ENCODE measurements around the gene PI4KB. TPM values are rescaled to one million over a fixed set of nuclear protein-coding genes. Genes with fewer than 3 reads are reported as not detected.

Gene PI4KB
- total and polyA plus RNA-seq, 2 donors from 2014 or later, result 43.5 to 60.9 TPM

DNA sequence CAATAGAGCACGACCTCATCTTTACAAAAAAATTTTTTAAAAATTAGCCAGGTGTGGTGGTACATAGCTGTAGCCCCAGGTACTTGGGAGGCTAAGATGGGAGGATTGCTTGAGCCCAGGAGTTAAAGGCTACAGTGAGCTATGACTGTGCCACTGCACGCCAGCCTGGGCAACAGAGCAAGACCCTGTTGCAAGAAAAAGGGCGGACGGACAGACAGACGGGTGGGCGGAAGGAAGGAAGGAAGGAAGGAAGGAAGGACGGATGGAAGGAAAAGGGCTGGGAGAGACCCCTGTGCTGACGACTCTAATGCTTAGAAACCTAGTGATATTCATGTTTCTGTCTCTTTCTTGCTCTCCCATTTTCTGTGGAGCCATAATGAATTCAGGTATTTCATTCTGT is 14.4 kb downstream of the PI4KB start:
- Histone ChIP-seq H3K9me3 (ENCODE audit: control insufficient read depth in 2 of 3, insufficient read depth in 1 of 3, low read length in 3 of 3) (no peaks in the 10 kb centered on the region), H3K4me3 (ENCODE audit: low read length in 3 of 3) (no peak overlapping the region), H3K27ac (ENCODE audit: low read depth in 2 of 2, low read length in 2 of 2) (no peak overlapping the region), H3K9ac (ENCODE audit: low read length in 3 of 3) (no peak overlapping the region), H3K4me1 (ENCODE audit: control insufficient read depth in 2 of 3, insufficient read depth in 2 of 3, low read depth in 1 of 3, low read length in 3 of 3) (peaks cover 0 to 30% (median 26%) of the 10 kb centered on the region in 3 donors), H3K36me3 (ENCODE audit: control insufficient read depth in 2 of 3, insufficient read depth in 3 of 3, low read length in 3 of 3) (peaks cover 12 to 54% (median 29%) of the 10 kb centered on the region in 3 donors), H3K27me3 (ENCODE audit: control insufficient read depth, insufficient read depth, low read length) (no peaks in the 10 kb centered on the region)
- intact Hi-C loops (cut with DNase I), result no loop called here
- FAIRE-seq, result no peak
- TF ChIP-seq, protein P1, sequence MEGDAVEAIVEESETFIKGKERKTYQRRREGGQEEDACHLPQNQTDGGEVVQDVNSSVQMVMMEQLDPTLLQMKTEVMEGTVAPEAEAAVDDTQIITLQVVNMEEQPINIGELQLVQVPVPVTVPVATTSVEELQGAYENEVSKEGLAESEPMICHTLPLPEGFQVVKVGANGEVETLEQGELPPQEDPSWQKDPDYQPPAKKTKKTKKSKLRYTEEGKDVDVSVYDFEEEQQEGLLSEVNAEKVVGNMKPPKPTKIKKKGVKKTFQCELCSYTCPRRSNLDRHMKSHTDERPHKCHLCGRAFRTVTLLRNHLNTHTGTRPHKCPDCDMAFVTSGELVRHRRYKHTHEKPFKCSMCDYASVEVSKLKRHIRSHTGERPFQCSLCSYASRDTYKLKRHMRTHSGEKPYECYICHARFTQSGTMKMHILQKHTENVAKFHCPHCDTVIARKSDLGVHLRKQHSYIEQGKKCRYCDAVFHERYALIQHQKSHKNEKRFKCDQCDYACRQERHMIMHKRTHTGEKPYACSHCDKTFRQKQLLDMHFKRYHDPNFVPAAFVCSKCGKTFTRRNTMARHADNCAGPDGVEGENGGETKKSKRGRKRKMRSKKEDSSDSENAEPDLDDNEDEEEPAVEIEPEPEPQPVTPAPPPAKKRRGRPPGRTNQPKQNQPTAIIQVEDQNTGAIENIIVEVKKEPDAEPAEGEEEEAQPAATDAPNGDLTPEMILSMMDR (IDR thresholded peaks at IDR 0.05; ENCODE audit: borderline replicate concordance, extremely low read depth, insufficient read depth), result no peak
- DNase-seq, result no peak

DNA sequence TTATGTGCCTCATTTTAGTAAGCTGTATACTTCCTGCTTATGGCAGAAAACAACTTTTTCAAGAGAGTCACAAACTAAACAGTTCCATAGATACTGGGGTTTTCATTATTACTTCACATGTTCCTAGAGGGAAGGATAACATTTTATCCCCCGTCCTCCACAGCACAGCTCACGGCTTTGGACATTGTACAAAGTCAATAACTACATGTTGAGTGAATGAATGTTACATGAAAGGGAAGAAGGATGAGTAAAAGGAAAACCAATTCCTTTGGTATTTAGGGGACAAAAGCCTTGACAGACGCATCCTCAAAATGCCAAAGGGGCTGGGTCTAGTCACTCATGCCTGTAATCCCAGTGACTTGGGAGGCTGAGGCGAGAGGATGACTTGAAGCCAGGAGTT is 14.8 kb downstream of the PI4KB start:
- Histone ChIP-seq H3K9me3 (ENCODE audit: control insufficient read depth in 2 of 3, insufficient read depth in 1 of 3, low read length in 3 of 3) (no peaks in the 10 kb centered on the region), H3K4me3 (ENCODE audit: low read length in 3 of 3) (no peak overlapping the region), H3K9ac (ENCODE audit: low read length in 3 of 3) (no peak overlapping the region), H3K27me3 (ENCODE audit: control insufficient read depth, insufficient read depth, low read length) (no peaks in the 10 kb centered on the region), H3K4me1 (ENCODE audit: control insufficient read depth in 2 of 3, insufficient read depth in 2 of 3, low read depth in 1 of 3, low read length in 3 of 3) (peaks cover 0 to 30% (median 26%) of the 10 kb centered on the region in 3 donors), H3K36me3 (ENCODE audit: control insufficient read depth in 2 of 3, insufficient read depth in 3 of 3, low read length in 3 of 3) (peaks cover 12 to 58% (median 29%) of the 10 kb centered on the region in 3 donors), H3K27ac (ENCODE audit: low read depth in 2 of 2, low read length in 2 of 2) (peak overlapping the region in 1 of 2 donors; percentile 68)
- DNase-seq, result no peak
- intact Hi-C loops (cut with DNase I), result no loop called here
- TF ChIP-seq, protein P1 (IDR thresholded peaks at IDR 0.05; ENCODE audit: borderline replicate concordance, extremely low read depth, insufficient read depth), result no peak
- FAIRE-seq, result no peak

DNA sequence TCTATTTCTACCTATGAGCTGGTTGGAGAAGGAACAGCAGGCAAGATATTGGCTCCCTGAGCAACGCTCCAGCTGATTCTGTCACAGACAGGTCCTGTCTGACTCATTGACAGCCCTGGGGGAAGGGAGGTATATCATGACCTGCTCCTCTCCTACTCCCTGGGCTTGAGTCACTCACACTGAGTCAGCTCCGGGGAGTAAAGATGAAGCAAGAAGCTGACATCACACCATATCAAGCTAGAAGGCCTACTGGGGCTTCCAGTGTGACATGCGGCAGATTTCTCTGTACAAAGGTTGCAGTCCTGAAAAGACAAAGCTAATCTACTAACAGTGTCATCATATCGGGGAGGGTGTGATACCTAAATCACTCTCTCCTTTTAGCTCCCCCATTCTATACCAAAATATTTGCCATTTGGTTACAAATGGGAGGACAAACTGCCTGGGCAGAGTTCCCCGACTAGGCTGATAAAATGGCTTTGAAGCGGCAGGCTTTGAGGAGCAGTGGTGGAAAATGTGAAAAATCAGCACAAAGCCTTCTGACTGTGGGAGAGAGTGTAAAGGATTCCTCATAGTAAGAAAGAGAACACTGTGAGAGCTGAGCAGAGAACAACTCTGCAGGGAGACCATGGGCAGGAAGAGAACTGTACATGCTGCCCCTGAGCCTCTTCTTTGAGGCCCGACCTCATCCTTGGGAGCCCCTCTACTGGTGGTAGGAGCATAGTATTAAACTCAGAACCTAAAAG is 15.5 kb downstream of the PI4KB start:
- peak overlapping the region in 1 of 3 donors; percentile 16 for H3K9ac ChIP-seq (ENCODE audit: low read length in 3 of 3)
- peaks cover 14 to 59% (median 34%) of the 10 kb centered on the region in 3 donors for H3K36me3 ChIP-seq (ENCODE audit: control insufficient read depth in 2 of 3, insufficient read depth in 3 of 3, low read length in 3 of 3)
- intact Hi-C loops (cut with DNase I), result no loop called here

More for the DNA sequence above, 15.5 kb downstream of the PI4KB start:
- H3K4me1 ChIP-seq (ENCODE audit: control insufficient read depth in 2 of 3, insufficient read depth in 2 of 3, low read depth in 1 of 3, low read length in 3 of 3), result peaks cover 0 to 30% (median 26%) of the 10 kb centered on the region in 3 donors
- FAIRE-seq (no peak), DNase-seq (peak in 1 of 5 donors; percentile 78)
- no peak overlapping the region for H3K4me3 ChIP-seq (ENCODE audit: low read length in 3 of 3)
- H3K27ac ChIP-seq (ENCODE audit: low read depth in 2 of 2, low read length in 2 of 2), result peak overlapping the region; percentile 6 to 68
- TF ChIP-seq, protein P1 (IDR thresholded peaks at IDR 0.05; ENCODE audit: borderline replicate concordance, extremely low read depth, insufficient read depth), result no peak
- no peaks in the 10 kb centered on the region for H3K9me3 ChIP-seq (ENCODE audit: control insufficient read depth in 2 of 3, insufficient read depth in 1 of 3, low read length in 3 of 3)
- no peaks in the 10 kb centered on the region for H3K27me3 ChIP-seq (ENCODE audit: control insufficient read depth, insufficient read depth, low read length)
